H9 (cell line): ENCODE measurements around the gene MSI2. TPM values are rescaled to one million over a fixed set of nuclear protein-coding genes. Genes with fewer than 3 reads are reported as not detected.
"Not testable (repeated sequence)": the region's sequence is repeated elsewhere in the genome, so short reads cannot be mapped to it uniquely, and the experiment has no call there.

Source experiments
- DNase-seq: peaks from one replicate; pipeline ENCODE4 v3.0.0-alpha.2; 2017
- H2AFZ ChIP-seq: one replicate; pipeline ENCODE4 v1.6.1; 2013; ENCODE audit warnings: mild to moderate bottlenecking, low read length, control low read depth, moderate library complexity
- H2AK5ac ChIP-seq: 2 replicates; pipeline ENCODE4 v1.6.1; 2013; ENCODE audit warnings: low read length, control low read depth, mixed read lengths; ENCODE audit not compliant: insufficient read length
- H2BK120ac ChIP-seq: one replicate; pipeline ENCODE4 v1.6.1; 2013; ENCODE audit warnings: low read depth, mild to moderate bottlenecking, low read length, control low read depth, inconsistent platforms; ENCODE audit not compliant: poor library complexity, severe bottlenecking
- H2BK12ac ChIP-seq: 2 replicates; pipeline ENCODE4 v1.6.1; 2013; ENCODE audit warnings: low read length, control low read depth, mixed read lengths, low read depth; ENCODE audit not compliant: insufficient read length
- H2BK15ac ChIP-seq: 2 replicates; pipeline ENCODE4 v1.6.1; 2013; ENCODE audit warnings: low read depth, low read length, control low read depth
- H2BK20ac ChIP-seq: one replicate; pipeline ENCODE4 v1.6.1; 2013; ENCODE audit warnings: low read depth, mild to moderate bottlenecking, low read length, control low read depth, inconsistent platforms; ENCODE audit not compliant: poor library complexity, severe bottlenecking
- H2BK5ac ChIP-seq: 2 replicates; pipeline ENCODE4 v1.6.1; 2013; ENCODE audit warnings: low read length, control low read depth, mixed read lengths; ENCODE audit not compliant: insufficient read length
- H3K14ac ChIP-seq: 2 replicates; pipeline ENCODE4 v1.6.1; 2013; ENCODE audit warnings: low read length, control low read depth; ENCODE audit not compliant: insufficient read depth
- H3K18ac ChIP-seq: 2 replicates; pipeline ENCODE4 v1.6.1; 2013; ENCODE audit warnings: low read depth, mild to moderate bottlenecking, mixed read lengths, low read length, control low read depth; ENCODE audit not compliant: insufficient read length
- H3K23ac ChIP-seq: 2 replicates; pipeline ENCODE4 v1.6.1; 2013; ENCODE audit warnings: low read length, control low read depth, mixed read lengths, low read depth; ENCODE audit not compliant: insufficient read length
- H3K23me2 ChIP-seq: 2 replicates; pipeline ENCODE4 v1.6.1; 2013; ENCODE audit warnings: low read depth, mild to moderate bottlenecking, mixed read lengths, low read length, control low read depth; ENCODE audit not compliant: insufficient read length, poor library complexity, severe bottlenecking
- H3K27ac ChIP-seq: 2 replicates; pipeline ENCODE4 v1.5.1; 2013; ENCODE audit warnings: low read length, control low read depth, mixed read lengths, low read depth; ENCODE audit not compliant: insufficient read length
- H3K27me3 ChIP-seq: 2 replicates; pipeline ENCODE4 v1.6.1; 2013; ENCODE audit warnings: low read length, control low read depth, inconsistent platforms; ENCODE audit not compliant: insufficient read depth
- H3K4ac ChIP-seq: 2 replicates; pipeline ENCODE4 v1.6.1; 2013; ENCODE audit warnings: low read depth, mild to moderate bottlenecking, control low read depth, inconsistent platforms, low read length, moderate library complexity
- H3K4me1 ChIP-seq: 2 replicates; pipeline ENCODE4 v1.6.1; 2013; ENCODE audit warnings: low read length, control low read depth, inconsistent platforms; ENCODE audit not compliant: insufficient read depth
- H3K4me2 ChIP-seq: 2 replicates; pipeline ENCODE4 v1.6.1; 2013; ENCODE audit warnings: low read length, control low read depth, mixed read lengths; ENCODE audit not compliant: insufficient read length, insufficient read depth
- H3K56ac ChIP-seq: 2 replicates; pipeline ENCODE4 v1.6.1; 2013; ENCODE audit warnings: low read depth, mild to moderate bottlenecking, mixed read lengths, low read length, control low read depth; ENCODE audit not compliant: insufficient read length
- H3K79me1 ChIP-seq: 2 replicates; pipeline ENCODE4 v1.6.1; 2013; ENCODE audit warnings: low read depth, mild to moderate bottlenecking, moderate library complexity, low read length, control low read depth, inconsistent platforms; ENCODE audit not compliant: insufficient read depth, poor library complexity, severe bottlenecking
- H3K79me2 ChIP-seq: 2 replicates; pipeline ENCODE4 v1.6.1; 2013; ENCODE audit warnings: low read length, control low read depth, inconsistent platforms; ENCODE audit not compliant: insufficient read depth
- H3K9ac ChIP-seq: 2 replicates; pipeline ENCODE4 v1.6.1; 2013; ENCODE audit warnings: low read length, control low read depth, mixed read lengths; ENCODE audit not compliant: insufficient read length; ENCODE audit errors: extremely low read depth
- H3K9me3 ChIP-seq: one replicate; pipeline ENCODE4 v1.6.1; 2013; ENCODE audit warnings: low read depth, low read length, inconsistent platforms; ENCODE audit not compliant: control insufficient read depth
- H3T11ph ChIP-seq: one replicate; pipeline ENCODE4 v1.6.1; 2013; ENCODE audit warnings: mild to moderate bottlenecking, low read length, control low read depth, inconsistent platforms
- H4K20me1 ChIP-seq: one replicate; pipeline ENCODE4 v1.6.1; 2013; ENCODE audit not compliant: control insufficient read depth, insufficient read length, insufficient read depth
- H4K5ac ChIP-seq: 2 replicates; pipeline ENCODE4 v1.6.1; 2013; ENCODE audit warnings: low read depth, mild to moderate bottlenecking, mixed read lengths, low read length, control low read depth; ENCODE audit not compliant: insufficient read length
- H4K8ac ChIP-seq: replicated peaks from 2 replicates; pipeline ENCODE4 v1.6.1; 2013; ENCODE audit warnings: low read length, control low read depth, mixed read lengths, low read depth; ENCODE audit not compliant: insufficient read length
- H4K91ac ChIP-seq: 2 replicates; pipeline ENCODE4 v1.6.1; 2013; ENCODE audit warnings: low read depth, mild to moderate bottlenecking, moderate library complexity, mixed read lengths, low read length, control low read depth; ENCODE audit not compliant: insufficient read length
- H3K27ac Mint-ChIP-seq, 3 experiments: 2 replicates in 2 of 3; 3 replicates in 1 of 3; pipeline ENCODE4 v1.8.0; 2020 to 2021; ENCODE audit warnings: mixed read lengths in 3 of 3, mild to moderate bottlenecking in 1 of 3, moderate library complexity in 1 of 3
- H3K27me3 Mint-ChIP-seq: 2 replicates; pipeline ENCODE4 v1.8.0; 2021; ENCODE audit warnings: low read depth, mild to moderate bottlenecking, moderate library complexity, mixed read lengths
- H3K36me3 Mint-ChIP-seq, 3 experiments: 2 replicates in 2 of 3; 3 replicates in 1 of 3; pipeline ENCODE4 v1.8.0; 2020 to 2021; ENCODE audit warnings: low read depth in 3 of 3, mixed read lengths in 3 of 3; ENCODE audit not compliant: insufficient read depth in 1 of 3
- H3K4me1 Mint-ChIP-seq, 2 experiments: 2 replicates each; pipeline ENCODE4 v1.8.0; 2020; ENCODE audit warnings: mixed read lengths in 2 of 2
- H3K4me3 Mint-ChIP-seq, 2 experiments: 2 replicates in 1 of 2; 3 replicates in 1 of 2; pipeline ENCODE4 v1.8.0; 2020 to 2021; ENCODE audit warnings: mild to moderate bottlenecking in 2 of 2, mixed read lengths in 2 of 2, moderate library complexity in 1 of 2
- H3K9me3 Mint-ChIP-seq, 2 experiments: 2 replicates in 1 of 2; 3 replicates in 1 of 2; pipeline ENCODE4 v1.8.0; 2020; ENCODE audit warnings: mild to moderate bottlenecking in 2 of 2, mixed read lengths in 2 of 2, moderate library complexity in 1 of 2
- CTCF ChIP-seq: fragments of 200-600 bp; sonication (generic); conservative IDR thresholded peaks from 3 replicates; pipeline ENCODE4 v1.8.0; 2021; ENCODE audit warnings: antibody characterized with exemption, mild to moderate bottlenecking
- WGBS: extraction: QIAGEN DNeasy Blood & Tissue Kit; methylation state at CpG from one replicate; pipeline ENCODE4 v1.1.7; 2013; ENCODE audit warnings: missing lambda C conversion rate, low lambda C conversion rate, mixed read lengths; ENCODE audit not compliant: insufficient read length; ENCODE audit errors: extremely low coverage; 5-methylcytosine and 5-hydroxymethylcytosine counted together
- total RNA-seq: library from RNA; stranded (reverse); gene quantifications from 2 replicates; pipeline ENCODE4 v1.2.1, GENCODE V29; 2021

MSI2 gene
- total RNA-seq, 1 experiment from 2014 or later, result 98.5 TPM

GRCh38 chr17:57620576-57620975 lies 364.3 kb downstream of the MSI2 start:
- H3K23ac ChIP-seq, result no peak overlapping the region
- H3K4me3 Mint-ChIP-seq, result no peak overlapping the region
- H2BK15ac ChIP-seq, result no peak overlapping the region
- H3K9me3 ChIP-seq, result no peaks in the 10 kb centered on the region
- H3K27ac ChIP-seq, result no peak overlapping the region
- H4K20me1 ChIP-seq, result no peaks in the 10 kb centered on the region
- H3K36me3 Mint-ChIP-seq, result peaks cover 18 to 21% (median 18%) of the 10 kb centered on the region in 3 experiments
- H3K4me2 ChIP-seq, result no peak overlapping the region
- H3K14ac ChIP-seq, result no peak overlapping the region
- no peaks in the 10 kb centered on the region for H3K79me1 ChIP-seq
- no peak overlapping the region for H3K56ac ChIP-seq
- peaks cover 6 to 8% of the 10 kb centered on the region in 2 experiments; a peak in 3 of 5 replicates for H3K9me3 Mint-ChIP-seq
- no peak overlapping the region for H3K18ac ChIP-seq
- H4K8ac ChIP-seq, result no peak overlapping the region
- no peak overlapping the region for H2BK120ac ChIP-seq
- WGBS, result no CpG with 5 or more reads among the region's 2 CpGs
- no peaks in the 10 kb centered on the region for H3K27me3 ChIP-seq
- no peak overlapping the region for H2BK12ac ChIP-seq
- no peak overlapping the region for H2BK5ac ChIP-seq
- H3K4me1 ChIP-seq, result no peaks in the 10 kb centered on the region
- TF ChIP-seq CTCF, result no peak
- H3K27ac Mint-ChIP-seq, result no peak overlapping the region
- no peak overlapping the region for H2BK20ac ChIP-seq
- H3K79me2 ChIP-seq, result no peaks in the 10 kb centered on the region
- DNase-seq, result no peak
- H2AFZ ChIP-seq, result no peak overlapping the region
- H2AK5ac ChIP-seq, result no peak overlapping the region
- H3K9ac ChIP-seq, result no peak overlapping the region
- H4K5ac ChIP-seq, result no peak overlapping the region
- H3K23me2 ChIP-seq, result no peaks in the 10 kb centered on the region
- H3K4me1 Mint-ChIP-seq, result peaks cover 11 to 18% of the 10 kb centered on the region in 2 experiments
- no peak overlapping the region for H3K4ac ChIP-seq
- no peaks in the 10 kb centered on the region for H3K27me3 Mint-ChIP-seq
- H3T11ph ChIP-seq, result no peak overlapping the region
- no peak overlapping the region for H4K91ac ChIP-seq

- H3K4ac ChIP-seq, H3K27ac ChIP-seq, H3K4me2 ChIP-seq, H3K79me1 ChIP-seq, DNase-seq, H2AK5ac ChIP-seq, H3K14ac ChIP-seq, H3K9me3 ChIP-seq, H3K27me3 Mint-ChIP-seq, H2AFZ ChIP-seq, H4K91ac ChIP-seq, H4K5ac ChIP-seq, H2BK20ac ChIP-seq, H3K27me3 ChIP-seq, H2BK15ac ChIP-seq, H3K27ac Mint-ChIP-seq, H2BK12ac ChIP-seq, H3K18ac ChIP-seq, H3T11ph ChIP-seq, H3K4me1 Mint-ChIP-seq, H3K9me3 Mint-ChIP-seq, H3K9ac ChIP-seq, H3K4me1 ChIP-seq, H3K56ac ChIP-seq, H3K79me2 ChIP-seq, H4K8ac ChIP-seq, H3K23ac ChIP-seq, H3K4me3 Mint-ChIP-seq, H2BK5ac ChIP-seq, H3K23me2 ChIP-seq, H2BK120ac ChIP-seq, H4K20me1 ChIP-seq: not testable (repeated sequence)
- H3K36me3 Mint-ChIP-seq, result peaks cover 7 to 13% (median 9%) of the 10 kb centered on the region in 3 experiments
- no CpG with 5 or more reads among the region's 6 CpGs for WGBS
Measured at GRCh38 chr17:57621791-57622190, 365.5 kb downstream of the MSI2 start.
